NCI-H2227 treated with DMSO at 0.1 percent for 48 hours (cell line): ENCODE results near the gene IL17RB.

Experiments used
- DNase-seq: peaks from one replicate; lab custom pipeline; 2025; lab: John Stamatoyannopoulos, UW

Gene IL17RB, protein sequence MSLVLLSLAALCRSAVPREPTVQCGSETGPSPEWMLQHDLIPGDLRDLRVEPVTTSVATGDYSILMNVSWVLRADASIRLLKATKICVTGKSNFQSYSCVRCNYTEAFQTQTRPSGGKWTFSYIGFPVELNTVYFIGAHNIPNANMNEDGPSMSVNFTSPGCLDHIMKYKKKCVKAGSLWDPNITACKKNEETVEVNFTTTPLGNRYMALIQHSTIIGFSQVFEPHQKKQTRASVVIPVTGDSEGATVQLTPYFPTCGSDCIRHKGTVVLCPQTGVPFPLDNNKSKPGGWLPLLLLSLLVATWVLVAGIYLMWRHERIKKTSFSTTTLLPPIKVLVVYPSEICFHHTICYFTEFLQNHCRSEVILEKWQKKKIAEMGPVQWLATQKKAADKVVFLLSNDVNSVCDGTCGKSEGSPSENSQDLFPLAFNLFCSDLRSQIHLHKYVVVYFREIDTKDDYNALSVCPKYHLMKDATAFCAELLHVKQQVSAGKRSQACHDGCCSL

DNA sequence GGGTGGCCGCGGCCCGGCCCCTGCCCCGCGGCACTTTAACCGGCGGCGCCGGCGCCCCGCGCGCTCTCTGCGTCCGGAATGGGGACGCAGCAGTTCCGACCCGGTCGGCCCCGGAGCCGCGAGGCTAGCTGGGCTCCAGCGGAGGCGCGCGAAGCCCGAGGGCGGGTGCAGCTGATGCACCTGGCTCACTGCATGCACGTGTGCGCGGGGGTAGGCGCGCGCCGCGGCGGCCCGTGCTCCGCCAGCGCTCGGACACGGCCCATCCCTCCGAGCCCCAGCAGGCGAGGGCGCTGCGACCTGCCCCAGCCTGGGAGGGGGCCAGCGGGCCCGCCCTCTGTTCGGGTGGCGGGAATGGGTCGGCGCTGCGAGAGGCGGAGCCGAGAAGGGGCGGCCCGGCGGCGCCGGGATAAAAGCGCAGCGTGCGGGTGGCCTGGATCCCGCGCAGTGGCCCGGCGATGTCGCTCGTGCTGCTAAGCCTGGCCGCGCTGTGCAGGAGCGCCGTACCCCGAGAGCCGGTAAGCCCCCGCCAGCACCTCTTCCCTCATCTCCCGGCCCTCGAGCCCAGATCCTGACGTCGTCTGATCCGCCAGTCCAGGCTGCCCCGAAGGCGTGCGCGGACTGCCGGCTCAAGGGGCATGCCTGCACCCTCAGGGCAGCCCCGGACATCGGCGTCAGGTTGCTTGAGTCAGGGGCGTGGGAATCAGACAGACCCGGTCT lies at the start of gene IL17RB, which contains the start of gene CHDH:
TSS of gene IL17RB (plus strand) at position 435 of the 717 bp plus-strand sequence. CDS start at position 456, 21 bp downstream.
TSS of gene CHDH (minus strand) at position 286 of the 717 bp plus-strand sequence. CDS start 22,411 bp downstream, outside the sequence.
- peak; percentile 22 for DNase-seq

DNA sequence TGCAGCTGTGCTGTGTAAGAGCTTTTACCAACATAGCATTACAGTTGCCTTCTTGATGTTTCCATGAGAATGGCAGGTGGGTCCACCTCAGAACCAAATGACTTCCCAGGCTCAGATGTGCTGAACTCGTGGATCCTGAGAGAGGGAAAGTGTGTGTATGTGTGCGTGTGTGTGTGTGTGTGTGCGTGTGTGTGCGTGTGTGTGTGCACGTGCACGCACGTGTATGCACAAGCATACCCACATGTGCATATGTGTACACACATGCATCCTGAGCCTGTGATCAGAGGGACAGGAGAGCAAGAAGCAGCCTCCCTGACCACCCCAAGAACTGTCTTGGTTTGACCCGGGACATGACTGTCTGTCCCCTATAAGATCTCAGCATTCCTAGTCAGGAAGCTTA lies 48.2 kb upstream of the IL17RB start:
- DNase-seq = no peak

DNA sequence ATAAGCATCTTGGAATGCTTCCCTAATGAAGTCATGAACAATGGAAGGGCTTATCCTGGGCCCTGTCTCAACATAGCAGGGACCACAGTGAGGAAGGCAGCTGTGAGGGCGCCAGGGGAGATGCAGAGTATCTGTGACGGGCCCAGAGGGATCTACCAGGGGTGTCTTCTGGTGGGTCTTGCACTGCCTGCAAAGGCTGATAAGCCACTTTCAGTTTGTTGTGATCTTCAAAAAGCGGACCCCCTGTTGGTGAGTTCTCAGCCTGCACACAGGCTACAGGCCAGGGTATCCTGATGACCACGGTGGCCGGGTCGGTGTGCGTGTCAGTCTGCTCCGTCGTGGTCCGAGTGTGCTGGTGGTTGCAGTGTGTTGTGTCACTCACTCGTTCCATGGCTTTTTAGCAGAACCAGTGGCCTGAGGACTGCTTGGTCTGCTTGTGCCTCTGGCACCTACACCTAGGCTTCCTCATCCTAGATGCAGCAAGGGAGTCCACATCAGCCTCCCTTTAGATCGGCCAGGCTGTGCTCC lies 47.0 kb upstream of the IL17RB start:
- DNase-seq = no peak

DNA sequence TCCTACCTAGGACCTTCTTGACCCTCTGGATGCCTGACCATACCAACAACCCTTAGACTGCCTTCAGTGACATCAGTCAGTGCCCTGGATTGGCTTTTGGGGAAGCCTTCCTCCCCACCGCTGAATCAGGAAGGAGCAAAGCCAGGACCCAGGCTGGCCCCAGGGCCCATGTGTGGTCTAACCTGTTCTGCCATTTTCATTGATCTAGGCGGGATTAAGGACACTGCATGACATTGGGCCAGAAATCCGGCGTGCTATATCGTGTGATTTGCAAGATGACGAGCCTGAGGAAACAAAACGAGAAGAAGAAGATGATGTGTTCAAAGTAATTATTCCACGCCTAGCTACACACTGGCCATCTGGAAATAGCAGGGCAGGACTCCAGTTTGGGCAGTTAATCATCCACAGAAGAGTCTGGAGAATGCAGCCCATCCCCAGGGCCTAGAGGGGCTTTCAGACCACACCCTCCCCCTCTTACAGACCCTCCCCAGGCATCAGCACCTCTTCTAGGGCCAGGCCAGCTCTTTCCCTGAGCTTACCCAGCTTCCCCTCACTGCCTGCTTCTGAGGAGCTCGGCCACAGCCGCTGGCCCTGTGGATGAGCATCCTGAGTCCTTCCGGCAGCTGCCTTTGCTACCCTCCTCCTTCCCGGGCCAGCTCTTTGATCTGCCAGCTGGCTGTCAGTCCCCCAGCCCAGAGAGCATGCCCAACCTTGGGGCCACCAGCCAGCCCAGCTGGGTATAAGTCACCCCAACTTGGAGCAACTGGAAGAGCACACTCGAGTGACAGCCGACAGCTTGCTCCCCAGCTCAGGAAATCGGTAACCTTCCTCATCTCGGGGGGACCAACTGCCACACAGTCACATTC lies 46.1 kb upstream of the IL17RB start:
- no peak for DNase-seq

DNA sequence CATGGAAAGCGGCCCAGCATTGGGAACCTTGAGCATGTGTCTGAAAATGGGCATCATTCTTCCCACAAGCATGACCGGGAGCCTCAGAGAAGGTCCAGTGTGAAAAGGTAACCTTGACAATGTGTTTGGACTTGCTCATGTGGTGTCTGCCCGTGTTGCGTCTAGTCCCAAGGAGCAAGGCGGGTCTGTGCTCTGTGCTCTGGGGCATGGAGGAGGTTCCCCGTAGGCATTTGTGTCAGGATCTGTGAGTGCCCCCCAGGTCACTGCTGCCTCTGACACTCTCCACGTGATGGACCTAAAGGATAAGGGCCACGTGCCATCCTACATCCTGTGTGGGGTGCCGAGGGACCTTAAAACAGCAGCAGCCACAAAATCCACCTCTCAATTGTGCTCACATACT lies 45.0 kb upstream of the IL17RB start:
- DNase-seq = no peak

DNA sequence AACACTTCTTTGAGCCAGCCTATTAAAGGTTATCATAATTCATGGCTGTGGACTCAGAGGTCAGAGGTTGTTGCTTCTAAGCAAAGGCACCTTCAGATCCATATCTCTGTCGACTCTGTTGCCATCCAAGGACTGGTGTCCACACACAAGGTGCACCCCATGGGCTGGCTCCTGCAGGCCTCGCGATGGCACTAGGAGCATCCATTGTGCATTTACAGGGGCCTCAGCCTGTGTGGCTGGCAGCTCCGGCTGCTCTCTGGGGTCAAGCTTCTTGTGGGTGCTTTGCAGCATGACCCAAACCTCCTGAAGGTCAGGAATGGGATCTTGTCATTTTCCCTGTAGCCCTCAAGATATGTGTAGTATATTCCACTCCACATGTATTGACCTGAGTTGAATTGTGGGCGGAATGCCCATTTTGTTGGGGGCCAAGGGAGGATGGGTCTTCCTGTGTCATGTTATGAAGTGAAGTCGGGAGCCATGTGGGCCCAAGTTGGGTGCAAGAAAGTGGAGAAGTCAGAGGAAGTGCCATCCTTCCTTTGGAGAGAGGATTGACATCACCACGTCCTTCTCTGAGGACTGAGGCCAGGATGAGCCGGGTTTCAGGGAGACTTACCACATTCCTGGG lies 44.0 kb upstream of the IL17RB start:
- DNase-seq = no peak

DNA sequence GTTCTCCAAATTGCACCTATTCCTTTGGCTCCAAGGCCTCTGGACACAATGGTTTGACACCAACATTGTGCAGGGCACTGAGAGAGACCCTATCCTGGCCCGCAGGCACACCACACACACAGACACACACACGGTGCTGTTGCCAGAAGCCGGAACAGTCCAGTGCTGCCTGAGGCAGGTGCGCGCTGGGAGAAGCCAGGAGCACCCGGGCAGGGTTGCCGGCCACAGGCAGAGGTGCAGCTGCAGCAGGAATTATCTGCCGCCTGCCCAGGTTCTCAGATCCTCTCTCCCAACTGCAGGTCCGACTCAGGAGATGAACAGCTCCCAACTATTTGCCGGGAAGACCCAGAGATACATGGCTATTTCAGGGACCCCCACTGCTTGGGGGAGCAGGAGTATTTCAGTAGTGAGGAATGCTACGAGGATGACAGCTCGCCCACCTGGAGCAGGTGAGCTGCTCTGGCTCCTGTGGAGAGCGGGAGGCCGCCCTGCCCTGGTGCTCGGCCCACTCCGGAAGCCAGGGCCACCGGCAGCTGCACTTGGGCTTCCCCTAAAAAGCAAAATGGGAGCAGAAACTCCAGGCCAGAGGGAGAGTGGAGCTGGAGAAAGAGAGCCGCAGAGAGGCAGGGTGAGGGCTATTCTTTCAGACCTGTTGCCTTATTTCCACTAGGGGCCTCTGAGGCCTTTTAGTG lies 43.1 kb upstream of the IL17RB start:
- DNase-seq = no peak

DNA sequence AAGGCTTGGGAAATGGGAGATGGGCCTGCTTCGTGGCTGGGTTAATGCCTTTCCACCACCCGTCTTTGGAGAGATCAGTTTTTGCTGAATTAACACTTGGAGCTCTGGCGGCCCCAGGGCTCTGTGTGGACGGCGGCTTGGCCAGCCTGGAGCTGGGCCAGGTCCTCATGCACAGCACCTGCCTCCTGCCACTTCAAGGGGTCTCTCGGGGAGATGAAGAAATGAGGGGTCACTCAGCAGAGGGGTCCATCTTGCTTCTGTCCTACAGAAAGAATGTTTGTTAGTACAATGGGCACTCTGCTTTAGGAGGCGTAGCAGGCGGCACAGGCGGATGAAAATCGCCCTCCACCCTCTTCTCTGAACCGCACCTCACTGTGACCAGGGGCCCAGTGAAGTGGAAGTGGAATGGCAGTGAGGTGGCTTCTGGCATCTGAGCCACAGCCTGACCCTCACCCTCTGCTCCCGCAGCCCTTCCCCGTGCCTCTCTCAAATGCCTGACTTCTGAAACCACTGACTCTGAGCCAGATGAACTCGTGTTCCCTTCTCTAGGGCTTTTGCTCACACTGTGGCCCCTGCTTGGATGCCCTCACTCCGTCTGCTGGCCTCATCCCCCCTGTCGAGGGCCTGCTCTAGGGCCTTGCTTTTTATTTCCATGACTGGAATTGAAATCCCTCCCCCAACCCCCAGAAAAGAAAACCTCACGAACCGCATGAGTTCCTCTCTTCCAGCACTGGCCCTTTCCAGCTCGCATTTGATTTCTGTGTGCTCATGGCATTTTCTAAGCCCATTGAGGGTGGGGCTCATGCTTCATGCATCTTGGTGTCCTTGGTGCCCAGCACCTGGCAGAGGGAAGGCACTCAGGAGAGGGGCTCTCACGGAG lies 42.3 kb upstream of the IL17RB start:
- no peak for DNase-seq

DNA sequence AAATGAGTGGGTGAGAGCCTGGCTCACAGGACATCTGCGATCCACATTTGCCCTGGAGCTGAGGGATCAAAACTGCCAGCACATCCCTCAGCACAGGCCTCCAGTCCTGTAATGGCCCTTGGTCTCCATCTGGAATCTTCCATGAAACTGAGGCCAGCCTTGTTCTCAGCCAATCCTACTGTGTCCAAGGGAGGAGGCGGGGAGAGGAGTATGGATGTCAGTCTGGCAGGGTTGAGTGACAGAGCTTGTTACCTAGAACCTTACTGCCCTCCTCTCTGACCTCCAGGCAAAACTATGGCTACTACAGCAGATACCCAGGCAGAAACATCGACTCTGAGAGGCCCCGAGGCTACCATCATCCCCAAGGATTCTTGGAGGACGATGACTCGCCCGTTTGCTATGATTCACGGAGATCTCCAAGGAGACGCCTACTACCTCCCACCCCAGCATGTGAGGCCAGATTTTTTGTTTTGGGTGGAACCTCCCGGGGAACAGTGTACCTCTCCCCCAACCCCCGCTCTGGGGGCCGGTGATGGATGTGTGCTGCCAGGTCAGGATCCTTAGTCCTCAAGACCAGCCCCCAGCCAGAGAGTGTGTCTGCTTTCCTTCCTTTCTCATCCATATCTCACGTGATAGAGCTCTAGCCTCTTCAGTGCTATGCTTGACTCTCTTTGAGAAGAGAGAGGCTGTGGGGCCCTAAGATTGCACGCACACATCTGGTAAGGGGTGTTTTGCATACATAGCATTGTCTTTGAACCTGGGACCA lies 41.5 kb upstream of the IL17RB start:
- DNase-seq = no peak

DNA sequence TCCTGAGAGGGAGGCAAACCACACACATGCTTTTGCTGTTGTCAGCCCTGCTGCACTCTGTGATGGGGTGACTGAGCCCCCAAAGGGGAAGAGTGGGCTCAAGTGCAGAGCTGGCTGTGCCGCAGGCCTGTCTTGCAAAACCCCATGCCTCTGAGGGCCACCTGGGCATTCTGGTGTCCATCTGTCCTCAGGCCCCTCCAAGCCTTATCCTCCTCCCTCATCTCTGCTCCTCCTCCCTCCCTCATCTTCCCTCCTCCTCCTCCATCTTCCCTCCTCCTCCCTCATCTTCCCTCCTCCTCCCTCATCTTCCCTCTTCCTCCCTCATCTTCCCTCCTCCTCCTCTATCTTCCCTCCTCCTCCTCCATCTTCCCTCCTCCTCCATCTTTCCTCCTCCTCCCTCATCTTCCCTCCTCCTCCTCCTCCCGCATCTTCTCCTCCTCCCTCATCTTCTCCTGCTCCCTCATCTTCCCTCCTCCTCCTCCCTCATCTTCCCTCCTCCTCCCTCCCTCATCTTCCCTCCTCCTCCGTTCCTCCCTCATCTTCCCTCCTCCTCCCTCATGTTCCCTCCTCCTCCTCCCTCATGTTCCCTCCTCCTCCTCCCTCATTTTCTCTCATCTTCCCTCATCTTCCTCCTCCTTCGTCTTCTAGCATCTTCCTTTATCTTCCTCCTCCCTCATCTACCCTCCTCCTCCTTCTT lies 40.8 kb upstream of the IL17RB start:
- DNase-seq = no peak

DNA sequence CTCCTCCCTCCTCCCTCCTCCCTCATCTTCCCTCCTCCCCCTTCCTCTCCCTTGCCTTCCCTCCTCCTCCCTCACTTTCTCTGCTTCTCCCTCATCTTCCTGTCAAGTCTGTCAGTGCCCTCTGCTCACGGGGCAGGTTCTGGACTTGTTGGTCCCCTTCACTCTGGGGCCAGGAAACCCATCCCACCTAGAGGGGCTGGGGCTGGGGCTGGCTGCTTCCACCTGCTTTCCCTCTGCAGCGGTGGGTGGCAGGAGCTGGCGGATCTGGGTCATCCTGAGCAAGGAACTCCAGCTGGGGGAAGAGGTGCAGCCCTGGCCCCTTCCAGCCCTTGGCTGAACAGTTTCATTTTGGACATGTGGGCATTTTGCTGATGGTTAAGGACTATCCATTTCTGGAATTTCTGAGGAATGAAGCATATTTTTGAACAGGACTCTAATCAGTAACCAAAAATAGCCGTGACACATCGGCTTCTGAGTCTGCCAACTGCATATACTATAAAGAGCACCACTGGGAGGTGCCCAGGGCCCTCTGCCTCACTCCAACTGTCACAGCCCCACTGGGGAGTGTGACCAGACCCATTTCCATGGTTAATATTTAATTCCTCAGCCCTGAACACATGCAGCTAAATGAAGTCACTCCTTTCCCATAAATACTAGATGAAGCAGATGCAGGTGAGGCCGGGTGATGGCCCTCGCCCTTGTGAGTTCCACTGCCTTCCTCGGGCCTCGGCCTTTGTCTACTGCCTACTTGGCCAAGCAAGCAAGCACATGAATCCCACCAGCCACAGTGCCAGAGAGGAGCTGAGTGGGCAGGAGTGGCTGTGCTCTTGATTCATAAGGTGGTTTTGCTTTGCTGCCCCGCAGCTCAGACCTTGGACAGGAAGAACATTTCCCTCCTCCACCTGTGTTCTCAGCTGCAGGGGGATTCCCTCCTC lies 39.9 kb upstream of the IL17RB start:
- no peak for DNase-seq

DNA sequence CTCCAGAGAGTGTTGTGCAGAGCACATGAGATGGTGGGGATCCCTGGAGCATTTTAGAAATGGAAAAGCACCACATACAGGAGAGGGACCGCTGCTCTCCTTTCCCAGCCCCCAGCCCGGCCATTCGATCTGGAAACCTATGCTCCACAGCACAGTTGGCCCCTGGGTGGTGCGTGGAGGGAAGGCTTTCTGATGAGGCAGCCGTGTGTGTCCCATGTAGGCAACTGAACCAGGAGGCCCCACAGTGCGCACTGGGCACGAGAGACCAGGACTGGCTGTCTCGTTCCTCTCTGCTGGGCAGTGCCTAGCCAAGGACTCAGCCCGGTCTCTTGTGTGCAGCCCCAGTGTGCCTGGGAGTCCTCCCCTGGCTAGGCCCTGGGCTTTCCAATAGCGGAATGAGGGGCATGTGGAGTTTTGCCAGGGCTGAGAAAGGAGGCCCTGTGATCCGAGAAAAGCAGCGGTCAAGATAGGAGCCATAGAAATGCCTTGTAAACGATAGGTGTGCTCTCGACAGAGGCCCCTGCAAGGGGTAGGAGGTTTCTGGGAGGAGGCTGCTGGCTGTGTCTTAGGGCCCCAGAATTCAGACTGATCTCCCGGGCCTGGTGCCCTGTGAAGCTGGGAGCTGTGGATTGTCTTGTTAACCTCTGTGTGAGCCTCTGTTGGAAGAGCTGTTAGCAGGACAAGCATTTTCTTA lies 39.1 kb upstream of the IL17RB start:
- no peak for DNase-seq

DNA sequence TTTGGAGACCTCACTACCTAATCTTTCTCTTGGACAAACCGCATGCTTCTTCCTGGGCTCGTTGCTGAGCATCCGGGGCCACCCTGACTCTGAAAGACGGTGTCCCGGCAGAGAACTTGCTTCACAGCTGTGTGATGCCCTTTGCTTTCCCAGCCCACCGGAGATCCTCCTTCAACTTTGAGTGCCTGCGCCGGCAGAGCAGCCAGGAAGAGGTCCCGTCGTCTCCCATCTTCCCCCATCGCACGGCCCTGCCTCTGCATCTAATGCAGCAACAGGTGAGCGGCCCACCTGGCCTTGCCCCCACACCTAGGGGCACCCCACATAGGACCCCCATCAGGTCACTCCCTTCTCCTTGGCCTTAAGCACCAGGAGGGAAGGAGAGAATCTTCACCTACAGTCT lies 37.9 kb upstream of the IL17RB start:
- no peak for DNase-seq

DNA sequence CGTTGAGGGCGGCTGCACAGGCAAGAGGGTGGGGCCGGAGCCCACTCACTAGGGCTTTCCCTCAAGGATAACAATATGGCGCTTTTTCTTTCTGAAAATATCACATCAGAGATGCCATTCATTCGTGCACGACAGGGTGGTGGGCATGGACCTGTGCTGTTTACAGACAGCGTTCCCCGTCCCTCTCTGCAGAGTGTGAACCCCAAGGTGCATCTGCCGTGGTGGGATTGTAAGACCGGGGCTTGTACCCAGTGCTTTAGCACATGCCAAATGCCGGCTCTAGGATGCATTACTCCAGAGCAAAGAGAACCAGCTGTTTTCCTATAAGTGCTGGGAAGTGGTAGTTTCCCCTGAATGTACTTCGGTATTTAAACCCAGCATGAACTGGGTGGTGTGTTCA lies 37.1 kb upstream of the IL17RB start:
- no peak for DNase-seq

DNA sequence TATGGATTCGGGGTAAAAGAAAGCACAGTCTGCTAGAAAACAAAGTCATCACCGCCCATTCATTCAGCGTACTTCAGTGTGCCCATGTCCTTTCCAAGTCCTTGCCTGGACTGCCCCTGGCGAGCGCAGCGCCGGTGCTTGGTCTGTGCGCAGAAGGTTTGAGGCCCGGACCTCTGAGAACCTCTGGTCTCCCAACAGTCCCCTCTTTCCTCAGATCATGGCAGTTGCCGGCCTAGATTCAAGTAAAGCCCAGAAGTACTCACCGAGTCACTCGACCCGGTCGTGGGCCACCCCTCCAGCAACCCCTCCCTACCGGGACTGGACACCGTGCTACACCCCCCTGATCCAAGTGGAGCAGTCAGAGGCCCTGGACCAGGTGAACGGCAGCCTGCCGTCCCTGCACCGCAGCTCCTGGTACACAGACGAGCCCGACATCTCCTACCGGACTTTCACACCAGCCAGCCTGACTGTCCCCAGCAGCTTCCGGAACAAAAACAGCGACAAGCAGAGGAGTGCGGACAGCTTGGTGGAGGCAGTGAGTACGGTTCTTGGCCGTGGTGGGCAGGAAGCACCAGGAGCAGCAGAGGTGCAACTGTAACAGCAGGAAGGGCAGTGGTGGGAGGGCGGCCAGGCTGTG lies 36.5 kb upstream of the IL17RB start:
- no peak for DNase-seq
